ENCODE data around the gene KCNS1. TPM values are rescaled to one million over a fixed set of nuclear protein-coding genes. Genes with fewer than 3 reads are reported as not detected.

KCNS1 gene
- total RNA-seq, 1 donor from 2014 or later, result 2.2 TPM

DNA sequence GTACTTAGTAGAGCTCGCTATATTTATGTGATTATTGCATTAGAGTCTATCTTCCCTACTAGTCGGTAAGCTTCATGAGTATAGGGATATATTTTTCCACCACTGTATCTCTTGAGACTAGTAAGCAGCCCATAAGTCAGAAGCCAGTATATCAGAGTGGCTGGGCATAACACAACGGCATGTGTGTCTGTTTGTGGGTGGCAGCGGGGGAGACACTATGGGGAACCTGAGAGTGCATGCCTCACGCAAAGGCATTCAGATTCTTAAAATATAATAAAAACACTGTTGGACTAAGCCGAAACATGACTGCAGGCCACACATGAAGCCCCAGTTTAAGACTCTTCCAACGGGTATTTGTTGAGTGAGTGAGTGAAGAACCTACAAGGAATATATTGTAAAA lies 8.0 kb downstream of the KCNS1 start:
- no peak overlapping the region for H2AFZ ChIP-seq (ENCODE audit: low read depth, low read length)
- no peak for DNase-seq (ENCODE audit: low read depth)
- H3K27ac Mint-ChIP-seq (ENCODE audit: unreplicated experiment), result no peak overlapping the region
- H3K36me3 ChIP-seq (ENCODE audit: insufficient read depth, low read length), result no peaks in the 10 kb centered on the region
- H3K4me1 ChIP-seq (ENCODE audit: insufficient read depth, low read length), result peaks cover 5% of the 10 kb centered on the region
- no peak for FAIRE-seq
- no peak overlapping the region for H3K4me3 ChIP-seq (ENCODE audit: insufficient read depth, low read depth, low read length)
- H3K9me3 ChIP-seq (ENCODE audit: insufficient read depth, low read depth, low read length), result no peaks in the 10 kb centered on the region
- no peak overlapping the region for H3K4me2 ChIP-seq (ENCODE audit: low read length)
- no peaks in the 10 kb centered on the region for H4K20me1 ChIP-seq (ENCODE audit: insufficient read depth, low read length)
- no peak overlapping the region for H3K9ac ChIP-seq (ENCODE audit: low read length)
- H3K36me3 Mint-ChIP-seq (ENCODE audit: low read depth, unreplicated experiment), result peaks cover 6% of the 10 kb centered on the region
- H3K4me1 Mint-ChIP-seq (ENCODE audit: low read depth, unreplicated experiment), result peaks cover 11% of the 10 kb centered on the region
- no peak overlapping the region for H3K4me3 Mint-ChIP-seq (ENCODE audit: unreplicated experiment)
- no peak overlapping the region for H3K27ac ChIP-seq (ENCODE audit: low read depth, low read length)
- peaks cover 3% of the 10 kb centered on the region for H3K9me3 Mint-ChIP-seq (ENCODE audit: unreplicated experiment)
- H3K79me2 ChIP-seq (ENCODE audit: insufficient read depth, low read length), result no peaks in the 10 kb centered on the region
- peaks cover 5% of the 10 kb centered on the region for H3K27me3 Mint-ChIP-seq (ENCODE audit: low read depth, unreplicated experiment)
- TF ChIP-seq, protein P1, sequence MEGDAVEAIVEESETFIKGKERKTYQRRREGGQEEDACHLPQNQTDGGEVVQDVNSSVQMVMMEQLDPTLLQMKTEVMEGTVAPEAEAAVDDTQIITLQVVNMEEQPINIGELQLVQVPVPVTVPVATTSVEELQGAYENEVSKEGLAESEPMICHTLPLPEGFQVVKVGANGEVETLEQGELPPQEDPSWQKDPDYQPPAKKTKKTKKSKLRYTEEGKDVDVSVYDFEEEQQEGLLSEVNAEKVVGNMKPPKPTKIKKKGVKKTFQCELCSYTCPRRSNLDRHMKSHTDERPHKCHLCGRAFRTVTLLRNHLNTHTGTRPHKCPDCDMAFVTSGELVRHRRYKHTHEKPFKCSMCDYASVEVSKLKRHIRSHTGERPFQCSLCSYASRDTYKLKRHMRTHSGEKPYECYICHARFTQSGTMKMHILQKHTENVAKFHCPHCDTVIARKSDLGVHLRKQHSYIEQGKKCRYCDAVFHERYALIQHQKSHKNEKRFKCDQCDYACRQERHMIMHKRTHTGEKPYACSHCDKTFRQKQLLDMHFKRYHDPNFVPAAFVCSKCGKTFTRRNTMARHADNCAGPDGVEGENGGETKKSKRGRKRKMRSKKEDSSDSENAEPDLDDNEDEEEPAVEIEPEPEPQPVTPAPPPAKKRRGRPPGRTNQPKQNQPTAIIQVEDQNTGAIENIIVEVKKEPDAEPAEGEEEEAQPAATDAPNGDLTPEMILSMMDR (IDR thresholded peaks at IDR 0.05; ENCODE audit: insufficient read depth, low read depth, low read length), result no peak
- no peak for TF ChIP-seq EZH2 (IDR thresholded peaks at IDR 0.05; ENCODE audit: insufficient read depth, low read length)
- peaks cover 19% of the 10 kb centered on the region for H3K27me3 ChIP-seq (ENCODE audit: insufficient read depth, low read length)

DNA sequence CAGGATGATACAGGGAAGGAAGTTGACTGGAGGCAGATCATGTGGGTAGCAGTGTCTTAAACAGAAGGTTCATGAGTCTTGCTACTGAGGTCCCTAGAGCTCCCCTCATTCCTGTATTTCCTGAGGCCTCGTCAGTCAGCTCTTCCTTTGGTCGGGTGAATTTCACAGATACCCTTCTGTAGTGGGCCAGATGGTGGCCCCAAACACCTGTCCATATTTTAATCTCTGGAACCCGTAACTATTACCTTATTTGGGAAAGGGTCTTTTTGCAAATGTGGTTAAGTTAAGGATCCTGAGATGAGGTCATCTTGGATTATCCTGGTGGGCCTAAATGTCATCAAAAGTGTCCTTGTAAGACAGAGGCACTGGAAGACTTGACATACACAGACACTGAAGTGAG lies 9.6 kb downstream of the KCNS1 start:
- Histone ChIP-seq H3K4me1 (ENCODE audit: insufficient read depth, low read length) (peaks cover 5% of the 10 kb centered on the region), H3K27me3 (ENCODE audit: insufficient read depth, low read length) (peaks cover 4% of the 10 kb centered on the region), H3K4me2 (ENCODE audit: low read length) (no peak overlapping the region), H4K20me1 (ENCODE audit: insufficient read depth, low read length) (no peaks in the 10 kb centered on the region), H3K9ac (ENCODE audit: low read length) (no peak overlapping the region), H3K9me3 (ENCODE audit: insufficient read depth, low read depth, low read length) (no peaks in the 10 kb centered on the region), H3K36me3 (ENCODE audit: insufficient read depth, low read length) (no peaks in the 10 kb centered on the region), H3K4me3 (ENCODE audit: insufficient read depth, low read depth, low read length) (no peak overlapping the region), H3K79me2 (ENCODE audit: insufficient read depth, low read length) (no peaks in the 10 kb centered on the region), H3K27ac (ENCODE audit: low read depth, low read length) (no peak overlapping the region), H2AFZ (ENCODE audit: low read depth, low read length) (no peak overlapping the region)
- TF ChIP-seq, protein P1 (IDR thresholded peaks at IDR 0.05; ENCODE audit: insufficient read depth, low read depth, low read length), result no peak
- no peak for TF ChIP-seq EZH2 (IDR thresholded peaks at IDR 0.05; ENCODE audit: insufficient read depth, low read length)
- peaks cover 11% of the 10 kb centered on the region for H3K36me3 Mint-ChIP-seq (ENCODE audit: low read depth, unreplicated experiment)
- no peak overlapping the region for H3K4me3 Mint-ChIP-seq (ENCODE audit: unreplicated experiment)
- no peak overlapping the region for H3K27ac Mint-ChIP-seq (ENCODE audit: unreplicated experiment)
- no peak for DNase-seq (ENCODE audit: low read depth)
- FAIRE-seq, result no peak
- no peaks in the 10 kb centered on the region for H3K27me3 Mint-ChIP-seq (ENCODE audit: low read depth, unreplicated experiment)
- H3K9me3 Mint-ChIP-seq (ENCODE audit: unreplicated experiment), result peaks cover 3% of the 10 kb centered on the region
- H3K4me1 Mint-ChIP-seq (ENCODE audit: low read depth, unreplicated experiment), result peaks cover 17% of the 10 kb centered on the region

DNA sequence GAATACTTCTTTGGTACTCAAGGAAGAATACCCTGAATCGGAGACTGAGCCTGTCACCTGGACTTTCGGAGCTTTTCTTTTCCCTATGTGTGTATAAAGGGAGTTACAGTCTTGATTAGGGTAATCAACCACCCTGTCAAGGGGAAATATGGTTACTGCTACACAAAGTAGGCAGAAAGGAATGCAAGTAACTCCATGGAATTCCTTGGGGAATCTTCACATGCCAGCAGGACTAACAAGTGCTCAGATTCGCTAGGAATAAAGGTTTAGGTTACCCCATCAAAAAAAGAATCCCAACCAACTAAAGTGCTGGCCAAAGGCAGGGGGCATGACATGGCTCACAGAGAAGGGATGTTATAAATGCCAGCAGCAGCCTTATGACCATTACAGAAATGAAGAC lies 10.4 kb downstream of the KCNS1 start:
- Histone ChIP-seq H3K4me2 (ENCODE audit: low read length) (no peak overlapping the region), H3K4me3 (ENCODE audit: insufficient read depth, low read depth, low read length) (no peak overlapping the region), H3K79me2 (ENCODE audit: insufficient read depth, low read length) (no peaks in the 10 kb centered on the region), H3K36me3 (ENCODE audit: insufficient read depth, low read length) (no peaks in the 10 kb centered on the region), H2AFZ (ENCODE audit: low read depth, low read length) (no peak overlapping the region), H3K4me1 (ENCODE audit: insufficient read depth, low read length) (peaks cover 5% of the 10 kb centered on the region), H4K20me1 (ENCODE audit: insufficient read depth, low read length) (no peaks in the 10 kb centered on the region), H3K27ac (ENCODE audit: low read depth, low read length) (no peak overlapping the region), H3K9ac (ENCODE audit: low read length) (no peak overlapping the region), H3K9me3 (ENCODE audit: insufficient read depth, low read depth, low read length) (no peaks in the 10 kb centered on the region), H3K27me3 (ENCODE audit: insufficient read depth, low read length) (no peaks in the 10 kb centered on the region)
- FAIRE-seq, result no peak
- H3K27me3 Mint-ChIP-seq (ENCODE audit: low read depth, unreplicated experiment), result no peaks in the 10 kb centered on the region
- no peak overlapping the region for H3K27ac Mint-ChIP-seq (ENCODE audit: unreplicated experiment)
- peak; percentile 20 for DNase-seq (ENCODE audit: low read depth)
- TF ChIP-seq EZH2 (IDR thresholded peaks at IDR 0.05; ENCODE audit: insufficient read depth, low read length), result no peak
- TF ChIP-seq, protein P1 (IDR thresholded peaks at IDR 0.05; ENCODE audit: insufficient read depth, low read depth, low read length), result no peak
- peaks cover 17% of the 10 kb centered on the region for H3K4me1 Mint-ChIP-seq (ENCODE audit: low read depth, unreplicated experiment)
- no peak overlapping the region for H3K4me3 Mint-ChIP-seq (ENCODE audit: unreplicated experiment)
- peaks cover 5% of the 10 kb centered on the region for H3K9me3 Mint-ChIP-seq (ENCODE audit: unreplicated experiment)
- peaks cover 16% of the 10 kb centered on the region for H3K36me3 Mint-ChIP-seq (ENCODE audit: low read depth, unreplicated experiment)
